COLO829 (cell line): ENCODE measurements around the gene NEGR1.

Experiments
- DNase-seq: peaks from one replicate; pipeline ENCODE4 v3.0.0; 2012; ENCODE audit warnings: low spot score

The NEGR1 gene

DNA sequence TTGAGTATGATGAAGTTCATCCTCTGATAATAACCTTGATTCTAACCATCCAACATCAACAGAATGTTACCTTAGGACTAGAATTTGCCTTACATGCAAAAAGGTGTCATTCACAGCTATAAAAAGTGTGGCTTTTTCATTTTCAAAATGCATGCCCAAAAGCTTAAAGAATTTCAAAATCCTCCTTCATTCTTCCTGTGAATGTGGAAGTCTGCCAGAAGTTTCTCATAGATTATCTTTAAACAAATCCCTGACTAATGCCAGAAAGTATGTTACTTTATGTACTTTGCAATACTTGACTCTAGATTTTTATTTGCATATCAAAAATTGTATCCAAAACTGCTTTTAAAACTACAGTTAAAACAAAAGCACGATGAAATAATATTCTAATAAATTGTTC lies 930.9 kb downstream of the NEGR1 start:
- DNase-seq: no peak

GRCh38 chr1:71350805-71351204 lies 931.5 kb downstream of the NEGR1 start:
- DNase-seq: no peak

DNA sequence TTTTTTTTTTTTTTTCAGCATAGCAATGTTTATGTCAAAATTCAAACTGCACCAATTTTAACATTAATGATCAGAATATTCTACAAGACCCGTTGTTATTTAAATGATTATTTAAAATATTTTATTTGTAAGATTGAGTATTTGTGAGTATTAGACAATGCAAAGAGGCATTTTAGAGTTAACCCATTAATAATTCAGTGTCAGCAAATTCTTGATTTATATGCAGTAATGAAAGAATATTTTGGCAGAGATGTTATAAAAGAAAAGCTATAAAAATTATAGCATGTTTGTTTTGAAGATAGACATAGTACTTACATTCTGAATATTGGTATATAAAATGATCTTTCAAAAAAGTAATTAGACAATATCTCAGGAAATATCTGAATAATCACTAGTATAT lies 932.0 kb downstream of the NEGR1 start:
- no peak for DNase-seq
